PFSK-1 (cell line): Measurements from ENCODE around the gene SPPL2C.

Source experiments
- FOXP2 ChIP-seq: optimal IDR thresholded peaks from 2 replicates; pipeline ENCODE3; 2011; ENCODE audit warnings: borderline replicate concordance, control low read depth, inconsistent platforms; ENCODE audit not compliant: insufficient read depth; ENCODE audit errors: extremely low read length, extremely low read depth
- POLR2AphosphoS5 ChIP-seq: IDR thresholded peaks from 2 replicates; pipeline ENCODE4 v1.6.1; 2012; ENCODE audit warnings: low read depth, mild to moderate bottlenecking, control low read depth, low read length, moderate library complexity
- SIN3A ChIP-seq: IDR thresholded peaks from 2 replicates; pipeline ENCODE4 v1.6.1; 2012; ENCODE audit warnings: mild to moderate bottlenecking, low read length, moderate library complexity, borderline replicate concordance; ENCODE audit not compliant: insufficient read depth
- TAF1 ChIP-seq: IDR thresholded peaks from 2 replicates; pipeline ENCODE4 v1.6.1; 2012; ENCODE audit warnings: low read length, control low read depth, borderline replicate concordance; ENCODE audit not compliant: insufficient read depth
- TF ChIP-seq, protein P1 (sequence below), 2 experiments: IDR thresholded peaks; 2 replicates each; pipeline versions ENCODE4 v1.6.1 to v1.8.0; 2011 to 2012; ENCODE audit warnings: low read depth in 2 of 2, low read length in 2 of 2, control low read depth in 1 of 2, inconsistent platforms in 1 of 2, mild to moderate bottlenecking in 1 of 2, moderate library complexity in 1 of 2; ENCODE audit not compliant: insufficient read depth in 1 of 2

Gene SPPL2C

GRCh38 chr17:45839442-45839841, 5.2 kb upstream of the SPPL2C start:
- TF ChIP-seq SIN3A (no peak), POLR2AphosphoS5 (no peak), FOXP2 (no peak), TAF1 (no peak)
- TF ChIP-seq, protein P1, sequence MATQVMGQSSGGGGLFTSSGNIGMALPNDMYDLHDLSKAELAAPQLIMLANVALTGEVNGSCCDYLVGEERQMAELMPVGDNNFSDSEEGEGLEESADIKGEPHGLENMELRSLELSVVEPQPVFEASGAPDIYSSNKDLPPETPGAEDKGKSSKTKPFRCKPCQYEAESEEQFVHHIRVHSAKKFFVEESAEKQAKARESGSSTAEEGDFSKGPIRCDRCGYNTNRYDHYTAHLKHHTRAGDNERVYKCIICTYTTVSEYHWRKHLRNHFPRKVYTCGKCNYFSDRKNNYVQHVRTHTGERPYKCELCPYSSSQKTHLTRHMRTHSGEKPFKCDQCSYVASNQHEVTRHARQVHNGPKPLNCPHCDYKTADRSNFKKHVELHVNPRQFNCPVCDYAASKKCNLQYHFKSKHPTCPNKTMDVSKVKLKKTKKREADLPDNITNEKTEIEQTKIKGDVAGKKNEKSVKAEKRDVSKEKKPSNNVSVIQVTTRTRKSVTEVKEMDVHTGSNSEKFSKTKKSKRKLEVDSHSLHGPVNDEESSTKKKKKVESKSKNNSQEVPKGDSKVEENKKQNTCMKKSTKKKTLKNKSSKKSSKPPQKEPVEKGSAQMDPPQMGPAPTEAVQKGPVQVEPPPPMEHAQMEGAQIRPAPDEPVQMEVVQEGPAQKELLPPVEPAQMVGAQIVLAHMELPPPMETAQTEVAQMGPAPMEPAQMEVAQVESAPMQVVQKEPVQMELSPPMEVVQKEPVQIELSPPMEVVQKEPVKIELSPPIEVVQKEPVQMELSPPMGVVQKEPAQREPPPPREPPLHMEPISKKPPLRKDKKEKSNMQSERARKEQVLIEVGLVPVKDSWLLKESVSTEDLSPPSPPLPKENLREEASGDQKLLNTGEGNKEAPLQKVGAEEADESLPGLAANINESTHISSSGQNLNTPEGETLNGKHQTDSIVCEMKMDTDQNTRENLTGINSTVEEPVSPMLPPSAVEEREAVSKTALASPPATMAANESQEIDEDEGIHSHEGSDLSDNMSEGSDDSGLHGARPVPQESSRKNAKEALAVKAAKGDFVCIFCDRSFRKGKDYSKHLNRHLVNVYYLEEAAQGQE (IDR thresholded peaks at IDR 0.05; ENCODE audit: insufficient read depth in 1 of 2, low read depth in 2 of 2, low read length in 2 of 2), result no peak

DNA sequence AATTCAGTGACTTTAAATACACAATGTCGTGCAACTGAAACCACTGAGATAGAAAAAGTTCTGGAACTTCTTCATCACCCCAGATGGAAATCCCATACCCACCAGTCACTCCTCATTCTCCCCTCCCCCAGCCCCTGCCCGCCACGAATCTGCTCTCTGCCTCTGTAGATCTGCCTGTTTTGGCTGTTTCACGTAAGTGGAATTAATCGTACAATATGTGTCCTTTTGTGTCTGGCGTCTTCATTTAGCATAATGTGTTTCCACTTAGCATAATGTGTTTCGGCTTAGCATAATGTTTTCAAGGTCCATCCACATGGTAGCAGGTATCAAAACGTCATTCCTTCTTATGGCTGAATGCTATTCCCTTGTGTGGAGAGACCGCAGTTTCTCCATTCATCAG, 3.5 kb upstream of the SPPL2C start:
- TF ChIP-seq, protein P1 (IDR thresholded peaks at IDR 0.05; ENCODE audit: insufficient read depth in 1 of 2, low read depth in 2 of 2, low read length in 2 of 2), result no peak
- no peak for TF ChIP-seq SIN3A
- TF ChIP-seq FOXP2, result no peak
- TF ChIP-seq TAF1, result no peak

- TF ChIP-seq TAF1, result no peak
- TF ChIP-seq, protein P1 (IDR thresholded peaks at IDR 0.05; ENCODE audit: insufficient read depth in 1 of 2, low read depth in 2 of 2, low read length in 2 of 2), result no peak
- no peak for TF ChIP-seq FOXP2
- no peak for TF ChIP-seq POLR2AphosphoS5
- no peak for TF ChIP-seq SIN3A
These were observed 2.7 kb upstream of the SPPL2C start for GRCh38 chr17:45841883-45842525.

GRCh38 chr17:45843722-45844121, 959 bp upstream of the SPPL2C start:
- TF ChIP-seq FOXP2, result no peak

GRCh38 chr17:45845376-45846185, 900 bp downstream of the SPPL2C start:
- TF ChIP-seq TAF1 (no peak), SIN3A (no peak), FOXP2 (no peak)
- TF ChIP-seq, protein P1 (IDR thresholded peaks at IDR 0.05; ENCODE audit: insufficient read depth in 1 of 2, low read depth in 2 of 2, low read length in 2 of 2), result no peak
